H1 (cell line): ENCODE data around the gene PRDX3. TPM values are rescaled to one million over a fixed set of nuclear protein-coding genes. Genes with fewer than 3 reads are reported as not detected.

Source experiments
- CTCF ChIA-PET: fragments of 300-600 bp; sonication (Branson Sonifier 250); formaldehyde crosslinking; loops from one replicate; lab custom pipeline; 2021; ENCODE audit not compliant: partially characterized antibody; lab: Charles Lee
- POLR2A ChIA-PET: fragments of 300-600 bp; sonication (Branson Sonifier 250); formaldehyde crosslinking; loops from one replicate; lab custom pipeline; 2021; ENCODE audit warnings: inconsistent platforms; ENCODE audit not compliant: partially characterized antibody; lab: Charles Lee
- DNase-seq, 2 experiments: peaks; one replicate each; pipeline versions ENCODE4 v3.0.0 to v3.0.0-alpha.2; 2010 to 2022; ENCODE audit warnings: low spot score in 2 of 2, low read depth in 1 of 2, mixed read lengths in 1 of 2
- FAIRE-seq: peaks from 2 replicates; lab custom pipeline; 2011; peaks lifted over from hg19 to GRCh38; lab: Jason Lieb, UNC
- H2AFZ ChIP-seq: 2 replicates; pipeline ENCODE4 v1.8.1; 2012; ENCODE audit warnings: low read length, inconsistent platforms
- H2AK5ac ChIP-seq: 2 replicates; pipeline ENCODE4 v1.6.1; 2013; ENCODE audit warnings: low read depth, low read length
- H2BK120ac ChIP-seq: replicated peaks from 2 replicates; pipeline ENCODE3; 2013; ENCODE audit warnings: low read depth, low read length, inconsistent platforms
- H2BK12ac ChIP-seq: 2 replicates; pipeline ENCODE4 v1.6.1; 2013; ENCODE audit warnings: low read depth, low read length
- H2BK15ac ChIP-seq: 2 replicates; pipeline ENCODE4 v1.6.1; 2013; ENCODE audit warnings: low read length
- H2BK20ac ChIP-seq: 2 replicates; pipeline ENCODE4 v1.6.1; 2013; ENCODE audit warnings: low read length
- H2BK5ac ChIP-seq: 2 replicates; pipeline ENCODE4 v1.6.1; 2013; ENCODE audit warnings: low read depth, low read length
- H3K14ac ChIP-seq: 2 replicates; pipeline ENCODE4 v1.6.1; 2013; ENCODE audit warnings: inconsistent platforms; ENCODE audit not compliant: insufficient read length
- H3K18ac ChIP-seq: 2 replicates; pipeline ENCODE4 v1.6.1; 2013; ENCODE audit warnings: low read length; ENCODE audit errors: extremely low read depth
- H3K23ac ChIP-seq: 2 replicates; pipeline ENCODE4 v1.6.1; 2013; ENCODE audit warnings: inconsistent platforms; ENCODE audit not compliant: insufficient read length
- H3K23me2 ChIP-seq: 2 replicates; pipeline ENCODE4 v1.6.1; 2013; ENCODE audit warnings: low read depth, low read length
- H3K27ac ChIP-seq: 2 replicates; pipeline ENCODE4 v1.6.1; 2011; ENCODE audit warnings: low read depth, low read length, inconsistent platforms
- H3K27me3 ChIP-seq, 4 experiments: replicated peaks in 1 of 4; 1 replicate in 1 of 4; 2 replicates in 3 of 4; pipeline versions ENCODE4 v1.6.1 to v1.8.1; 2011 to 2013; ENCODE audit warnings: low read length in 3 of 4, mild to moderate bottlenecking in 3 of 4, inconsistent platforms in 2 of 4, mixed read lengths in 2 of 4, moderate library complexity in 1 of 4; ENCODE audit not compliant: control insufficient read depth in 3 of 4, insufficient read depth in 3 of 4; ENCODE audit errors: extremely low read depth in 1 of 4
- H3K36me3 ChIP-seq, 4 experiments: 2 replicates each; pipeline versions ENCODE4 v1.6.1 to v1.8.1; 2011 to 2013; ENCODE audit warnings: mild to moderate bottlenecking in 4 of 4, low read length in 3 of 4, moderate library complexity in 2 of 4, control low read depth in 1 of 4, inconsistent platforms in 1 of 4; ENCODE audit not compliant: insufficient read depth in 4 of 4, control insufficient read depth in 2 of 4
- H3K4ac ChIP-seq: replicated peaks from 2 replicates; pipeline ENCODE3; 2013; ENCODE audit warnings: low read length, low read depth, mixed read lengths, inconsistent platforms; ENCODE audit not compliant: insufficient read length
- H3K4me1 ChIP-seq, 4 experiments: replicated peaks in 1 of 4; 1 replicate in 1 of 4; 2 replicates in 3 of 4; pipeline versions ENCODE4 v1.6.1 to v1.8.1; 2011 to 2013; ENCODE audit warnings: low read length in 3 of 4, inconsistent platforms in 2 of 4, mixed read lengths in 1 of 4; ENCODE audit not compliant: insufficient read depth in 4 of 4, control insufficient read depth in 3 of 4
- H3K4me2 ChIP-seq, 2 experiments: 2 replicates each; pipeline versions ENCODE4 v1.6.1 to v1.8.1; 2011 to 2013; ENCODE audit warnings: low read depth in 2 of 2, low read length in 2 of 2, control low read depth in 1 of 2, inconsistent platforms in 1 of 2, mild to moderate bottlenecking in 1 of 2; ENCODE audit not compliant: insufficient read depth in 1 of 2
- H3K4me3 ChIP-seq, 4 experiments: fragments of 200-600, 300-600 bp in 1 of 4; sonication (generic), shearing (Covaris generic), sonication (Bioruptor Twin) in 1 of 4; 2 replicates each; pipeline versions ENCODE4 v1.5.1 to v1.8.1; 2011 to 2016; ENCODE audit warnings: low read length in 4 of 4, low read depth in 3 of 4, control low read depth in 2 of 4, inconsistent platforms in 2 of 4, mild to moderate bottlenecking in 2 of 4, mixed read lengths in 1 of 4, moderate library complexity in 1 of 4; ENCODE audit not compliant: insufficient read depth in 2 of 4; ENCODE audit errors: extremely low read depth in 1 of 4
- H3K56ac ChIP-seq: replicated peaks from 2 replicates; pipeline ENCODE3; 2013; ENCODE audit warnings: low read depth, mild to moderate bottlenecking, mixed read lengths, low read length, inconsistent platforms; ENCODE audit not compliant: insufficient read length
- H3K79me1 ChIP-seq: 2 replicates; pipeline ENCODE4 v1.6.1; 2013; ENCODE audit warnings: low read depth, low read length, control low read depth
- H3K79me2 ChIP-seq, 2 experiments: 2 replicates each; pipeline versions ENCODE4 v1.6.1 to v1.8.1; 2012 to 2013; ENCODE audit warnings: low read length in 2 of 2, mild to moderate bottlenecking in 2 of 2, inconsistent platforms in 1 of 2; ENCODE audit not compliant: insufficient read depth in 2 of 2, control insufficient read depth in 1 of 2
- H3K9ac ChIP-seq, 4 experiments: replicated peaks in 1 of 4; 1 replicate in 1 of 4; 2 replicates in 3 of 4; pipeline versions ENCODE4 v1.6.1 to v1.8.1; 2011 to 2013; ENCODE audit warnings: low read depth in 3 of 4, low read length in 3 of 4, control low read depth in 2 of 4, mild to moderate bottlenecking in 2 of 4, moderate library complexity in 2 of 4, inconsistent platforms in 1 of 4; ENCODE audit errors: extremely low read depth in 1 of 4
- H3K9me3 ChIP-seq, 2 experiments: 2 replicates each; pipeline versions ENCODE4 v1.6.1 to v1.8.1; 2012 to 2013; ENCODE audit warnings: mild to moderate bottlenecking in 2 of 2, moderate library complexity in 2 of 2, control low read depth in 1 of 2, inconsistent platforms in 1 of 2, low read depth in 1 of 2, low read length in 1 of 2, mixed read lengths in 1 of 2; ENCODE audit not compliant: insufficient read depth in 2 of 2
- H4K20me1 ChIP-seq, 2 experiments: replicated peaks in 1 of 2; 2 replicates each; pipeline versions ENCODE3 to v1.8.1; 2011 to 2013; ENCODE audit warnings: inconsistent platforms in 2 of 2, low read length in 2 of 2, mild to moderate bottlenecking in 1 of 2; ENCODE audit not compliant: insufficient read depth in 2 of 2, control insufficient read depth in 1 of 2
- H4K5ac ChIP-seq: 2 replicates; pipeline ENCODE4 v1.6.1; 2013; ENCODE audit warnings: low read length, low read depth, mixed read lengths, inconsistent platforms; ENCODE audit not compliant: insufficient read length
- H4K8ac ChIP-seq: 2 replicates; pipeline ENCODE4 v1.8.0; 2013; ENCODE audit warnings: mild to moderate bottlenecking, moderate library complexity, low read length, inconsistent platforms; ENCODE audit not compliant: insufficient read depth; ENCODE audit errors: extremely low read depth
- H4K91ac ChIP-seq: replicated peaks from 2 replicates; pipeline ENCODE3; 2013; ENCODE audit warnings: low read length, mixed read lengths, inconsistent platforms; ENCODE audit not compliant: insufficient read length
- BRCA1 ChIP-seq: IDR thresholded peaks from 2 replicates; pipeline ENCODE4 v1.6.1; 2012; ENCODE audit warnings: low read depth, low read length, improper control_type of control experiment
- WGBS, 2 experiments: shearing (Covaris generic) in 1 of 2; methylation state at CpG; one replicate each; pipeline versions ENCODE4 v1.1.6 to v1.1.7; 2013 to 2015; ENCODE audit warnings: low lambda C conversion rate in 2 of 2, mixed read lengths in 2 of 2, inconsistent platforms in 1 of 2, low coverage in 1 of 2, missing lambda C conversion rate in 1 of 2; ENCODE audit not compliant: insufficient replicate concordance in 2 of 2, insufficient coverage in 1 of 2, insufficient read length in 1 of 2; ENCODE audit errors: extremely low coverage in 1 of 2, missing lambda C conversion rate in 1 of 2; 5-methylcytosine and 5-hydroxymethylcytosine counted together
- polyA plus RNA-seq, 7 experiments: library from polyadenylated mRNA; depleted of rRNA in 3 of 7; stranded (reverse) in 5 of 7; unstranded in 2 of 7; fragments of >200 nt in 5 of 7; fragments of 200-250 nt in 2 of 7; gene quantifications; 1 replicate in 5 of 7; 2 replicates in 1 of 7; 4 replicates in 1 of 7; pipeline versions ENCODE4 v1.2.1 to v1.2.3, GENCODE V29; 2011 to 2013; ENCODE audit warnings: missing spikeins in 2 of 7, mixed read lengths in 2 of 7
- total RNA-seq: library from RNA; stranded (reverse); fragmentation: NEBNext Ultra II Directional; extraction: Animal tissue kit (Norgen Biotek cat#: 25700); gene quantifications from 2 replicates; pipeline ENCODE4 v1.2.1, GENCODE V29; 2021

PRDX3 gene
- total and polyA plus RNA-seq, 2 of the 8 experiments (the other 6 are each of a cell fraction or from before 2014, with no cell fraction given): 201 to 208 TPM

GRCh38 chr10:119143657-119144056 lies 35.0 kb downstream of the PRDX3 start:
- Histone ChIP-seq H3K4me1 (no peaks in the 10 kb centered on the region), H2BK5ac (no peak overlapping the region), H3K9me3 (no peaks in the 10 kb centered on the region), H2BK12ac (no peak overlapping the region), H2BK20ac (no peak overlapping the region), H3K4ac (no peak overlapping the region), H2BK120ac (no peak overlapping the region), H3K27me3 (no peaks in the 10 kb centered on the region), H3K23me2 (no peaks in the 10 kb centered on the region), H3K4me3 (no peak overlapping the region), H3K27ac (no peak overlapping the region), H3K79me1 (no peaks in the 10 kb centered on the region), H2BK15ac (no peak overlapping the region), H4K5ac (no peak overlapping the region)
- ChIA-PET POLR2A (interaction anchor here (0.9 kb wide), 1 partner anchor 12 kb away, joined by 3 read pairs; no protein-coding TSS in a partner anchor), CTCF (interaction anchor here (1.0 to 1.2 kb wide), 2 partner anchors 279 to 300 kb away, joined by 4 to 5 read pairs; no protein-coding TSS in a partner anchor)
- WGBS, 2 experiments: 90% methylated on average over 10 of the region's 10 CpGs; no CpG with 5 or more reads in 1 of the 2 experiments
- no peak for DNase-seq
- no peak for TF ChIP-seq BRCA1
- TF ChIP-seq, all 59 proteins: peak for 0
- Histone ChIP-seq H3K18ac (no peak overlapping the region), H3K79me2 (no peaks in the 10 kb centered on the region), H4K20me1 (peaks cover 3 to 7% of the 10 kb centered on the region in 2 experiments), H3K14ac (no peak overlapping the region), H4K8ac (no peak overlapping the region), H2AFZ (no peak overlapping the region), H3K9ac (no peak overlapping the region), H3K36me3 (0 out of 8 replicates have a peak, but pooled peaks cover 0 to under 1% (median 0%) of the 10 kb centered on the region in 4 experiments), H3K4me2 (no peak overlapping the region), H2AK5ac (no peak overlapping the region), H3K56ac (no peak overlapping the region), H3K23ac (no peak overlapping the region), H4K91ac (no peak overlapping the region)
- no peak for FAIRE-seq
